ENCODE results near the gene CEP57L1. TPM values are rescaled to one million over a fixed set of nuclear protein-coding genes. Genes with fewer than 3 reads are reported as not detected.

The CEP57L1 gene
- total and polyA plus RNA-seq, 2 donors (not counting 1 experiment from before 2014, with no cell fraction given), result 3.1 to 8.8 TPM

DNA sequence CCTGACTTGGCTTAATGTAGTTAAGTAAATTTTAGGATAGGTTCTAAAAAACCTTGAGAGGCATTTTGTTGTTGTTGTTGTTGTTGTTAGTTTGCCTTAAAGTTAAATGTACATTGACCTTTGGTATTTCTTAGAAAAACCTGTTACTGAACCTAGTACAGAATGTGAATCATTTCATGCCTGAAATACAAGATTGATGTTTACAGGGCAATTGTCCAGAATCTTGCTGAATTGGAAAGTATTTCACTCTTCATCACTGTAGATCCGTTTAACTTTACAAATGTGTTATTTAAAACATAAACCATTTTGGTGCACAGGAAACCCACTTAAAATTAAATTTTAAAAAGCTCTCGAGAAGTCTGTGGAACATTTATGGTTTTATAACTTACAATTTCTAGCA, 75.0 kb downstream of the CEP57L1 start:
- no peak overlapping the region for H3K4me2 ChIP-seq (replicated peaks; ENCODE audit: low read depth, low read length, poor library complexity, severe bottlenecking)
- no peaks in the 10 kb centered on the region for H3K79me2 ChIP-seq (ENCODE audit: control insufficient read depth, insufficient read depth, low read length)
- CTCF ChIA-PET, result interaction anchor here (0.6 kb wide), 1 partner anchor 1841 kb away, joined by 3 read pairs; no protein-coding TSS in a partner anchor
- no peak overlapping the region for H2AFZ ChIP-seq (ENCODE audit: insufficient read depth, low read depth, low read length, poor library complexity, severe bottlenecking)
- intact Hi-C loops (cut with micrococcal nuclease), result no loop called here
- peaks cover 4% of the 10 kb centered on the region for H3K27me3 Mint-ChIP-seq
- H4K20me1 ChIP-seq (ENCODE audit: control insufficient read depth, insufficient read depth, low read length, poor library complexity, severe bottlenecking), result no peaks in the 10 kb centered on the region
- no peaks in the 10 kb centered on the region for H3K9me3 Mint-ChIP-seq (ENCODE audit: insufficient read depth)
- no peaks in the 10 kb centered on the region for H3K9me3 ChIP-seq (ENCODE audit: control extremely low read depth in 1 of 3, control insufficient read depth in 2 of 3, insufficient read depth in 1 of 3, low read length in 2 of 3)
- H3K4me3 ChIP-seq (ENCODE audit: control extremely low read depth in 1 of 5, extremely low read depth in 1 of 5, insufficient read depth in 1 of 5, low read depth in 2 of 5, low read length in 4 of 5), result no peak overlapping the region
- no peak overlapping the region for H3K9ac ChIP-seq (ENCODE audit: low read length)
- POLR2A ChIA-PET, result no interaction called here
- H3K27ac ChIP-seq (ENCODE audit: low read length in 2 of 2), result no peak overlapping the region
- no peaks in the 10 kb centered on the region for H3K36me3 ChIP-seq (replicated peaks in 1 of 2; ENCODE audit: control extremely low read depth in 1 of 2, control insufficient read depth in 1 of 2, extremely low read depth in 1 of 2, insufficient read depth in 2 of 2, low read length in 1 of 2)
- H3K4me1 ChIP-seq (ENCODE audit: control insufficient read depth in 2 of 2, insufficient read depth in 2 of 2, low read length in 2 of 2), result no peaks in the 10 kb centered on the region
- H3K27ac Mint-ChIP-seq, result no peak overlapping the region
- DNase-seq, result no peak
- no peak for ATAC-seq (ENCODE audit: low read depth)
- TF ChIP-seq EZH2 (IDR thresholded peaks at IDR 0.05; ENCODE audit: borderline replicate concordance, insufficient read depth, low read depth, low read length, poor library complexity, severe bottlenecking), result no peak
- TF ChIP-seq CTCF (IDR thresholded peaks at IDR 0.05), result no peak
- H3K27me3 ChIP-seq (replicated peaks in 1 of 4; ENCODE audit: control extremely low read depth in 1 of 4, control insufficient read depth in 3 of 4, insufficient read depth in 4 of 4, low read length in 3 of 4), result no peaks in the 10 kb centered on the region
- no CpG with 5 or more reads among the region's 2 CpGs for WGBS (ENCODE audit: insufficient coverage)
- no peaks in the 10 kb centered on the region for H3K4me1 Mint-ChIP-seq
- no peak overlapping the region for H3K4me3 Mint-ChIP-seq

DNA sequence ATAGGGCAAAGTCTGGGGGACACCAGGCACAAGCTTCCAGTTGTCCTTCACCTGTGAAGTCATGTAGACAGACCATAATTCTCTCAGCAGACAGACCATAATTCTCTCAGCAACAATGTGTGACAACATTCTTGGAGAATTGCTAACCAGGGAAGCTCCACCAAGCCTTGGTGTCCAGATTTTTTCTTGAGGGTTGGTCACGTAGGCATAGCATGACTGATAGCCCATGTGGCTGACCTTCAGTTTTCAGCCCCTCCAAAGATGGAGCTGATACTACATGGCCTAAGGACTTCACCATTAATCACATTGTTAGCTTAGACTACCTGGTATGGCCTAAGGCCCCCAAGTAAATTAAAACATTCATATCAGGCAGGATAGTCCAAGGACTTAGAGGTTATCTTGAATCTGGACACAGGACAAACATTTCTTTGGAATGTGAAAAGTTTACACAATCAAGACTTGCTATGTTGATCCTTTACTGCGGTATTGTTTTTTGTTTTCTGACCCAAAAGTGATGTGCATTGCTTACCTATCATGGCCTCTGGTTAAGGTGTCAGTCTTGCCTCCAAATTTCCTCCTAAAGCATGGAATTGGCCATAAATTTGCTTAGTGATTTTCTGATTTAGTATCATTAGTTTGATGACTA, 76.9 kb downstream of the CEP57L1 start:
- no peak overlapping the region for H3K27ac Mint-ChIP-seq
- 100% methylated on average over 1 of the region's 2 CpGs for WGBS (ENCODE audit: insufficient coverage)
- no peaks in the 10 kb centered on the region for H4K20me1 ChIP-seq (ENCODE audit: control insufficient read depth, insufficient read depth, low read length, poor library complexity, severe bottlenecking)

More for the DNA sequence above, 76.9 kb downstream of the CEP57L1 start:
- Histone ChIP-seq H3K4me2 (replicated peaks; ENCODE audit: low read depth, low read length, poor library complexity, severe bottlenecking) (no peak overlapping the region), H3K36me3 (replicated peaks in 1 of 2; ENCODE audit: control extremely low read depth in 1 of 2, control insufficient read depth in 1 of 2, extremely low read depth in 1 of 2, insufficient read depth in 2 of 2, low read length in 1 of 2) (no peaks in the 10 kb centered on the region), H3K27ac (ENCODE audit: low read length in 2 of 2) (no peak overlapping the region), H3K9me3 (ENCODE audit: control extremely low read depth in 1 of 3, control insufficient read depth in 2 of 3, insufficient read depth in 1 of 3, low read length in 2 of 3) (no peaks in the 10 kb centered on the region), H3K4me3 (ENCODE audit: control extremely low read depth in 1 of 5, extremely low read depth in 1 of 5, insufficient read depth in 1 of 5, low read depth in 2 of 5, low read length in 4 of 5) (no peak overlapping the region), H3K27me3 (replicated peaks in 1 of 4; ENCODE audit: control extremely low read depth in 1 of 4, control insufficient read depth in 3 of 4, insufficient read depth in 4 of 4, low read length in 3 of 4) (peaks cover 0 to 6% (median 0%) of the 10 kb centered on the region in 4 experiments), H3K9ac (ENCODE audit: low read length) (no peak overlapping the region), H3K4me1 (ENCODE audit: control insufficient read depth in 2 of 2, insufficient read depth in 2 of 2, low read length in 2 of 2) (no peaks in the 10 kb centered on the region), H2AFZ (ENCODE audit: insufficient read depth, low read depth, low read length, poor library complexity, severe bottlenecking) (no peak overlapping the region), H3K79me2 (ENCODE audit: control insufficient read depth, insufficient read depth, low read length) (no peaks in the 10 kb centered on the region)
- DNase-seq (no peak), ATAC-seq (ENCODE audit: low read depth) (no peak)
- Mint-ChIP-seq H3K4me1 (no peaks in the 10 kb centered on the region), H3K4me3 (no peak overlapping the region), H3K27me3 (peaks cover 16% of the 10 kb centered on the region), H3K9me3 (ENCODE audit: insufficient read depth) (no peaks in the 10 kb centered on the region)
- ChIA-PET CTCF (interaction anchor here (0.7 kb wide), 1 partner anchor 269 kb away, joined by 3 read pairs; no protein-coding TSS in a partner anchor), POLR2A (no interaction called here)
- no peak for TF ChIP-seq CTCF (IDR thresholded peaks at IDR 0.05)
- no peak for TF ChIP-seq EZH2 (IDR thresholded peaks at IDR 0.05; ENCODE audit: borderline replicate concordance, insufficient read depth, low read depth, low read length, poor library complexity, severe bottlenecking)
- intact Hi-C loops (cut with micrococcal nuclease), result no loop called here

Data from B cell (primary cell).